Peyer's patch (tissue), 4 donors: Measurements from ENCODE around the gene CDH4. TPM values are rescaled to one million over a fixed set of nuclear protein-coding genes. Genes with fewer than 3 reads are reported as not detected.

Experiments
- DNase-seq, 3 donors: peaks; one replicate each; pipeline ENCODE4 v3.0.0-alpha.2; 2017 to 2019
- H3K27ac ChIP-seq, 4 donors: fragments of 200-600 bp; sonication (generic); one replicate each; pipeline ENCODE4 v1.5.1; 2016 to 2019
- H3K27me3 ChIP-seq, 2 donors: fragments of 200-600 bp; sonication (generic); one replicate each; pipeline ENCODE4 v1.5.1; 2019
- H3K36me3 ChIP-seq, 3 donors: fragments of 200-600 bp; sonication (generic); one replicate each; pipeline ENCODE4 v1.5.1; 2016 to 2019
- H3K4me1 ChIP-seq, 4 donors: fragments of 200-600 bp; sonication (generic); one replicate each; pipeline ENCODE4 v1.5.1; 2016 to 2019
- H3K4me3 ChIP-seq, 4 donors: fragments of 200-600 bp; sonication (generic); 1 replicate in 3 of 4; 2 replicates in 1 of 4; pipeline ENCODE4 v1.5.1; 2016 to 2019; ENCODE audit warnings: mild to moderate bottlenecking in 1 of 4
- H3K9me3 ChIP-seq, 4 donors: fragments of 200-600 bp; sonication (generic); one replicate each; pipeline ENCODE4 v1.5.1; 2016 to 2019; ENCODE audit warnings: mild to moderate bottlenecking in 1 of 4
- CTCF ChIP-seq, 6 experiments: fragments of 450-650 bp in 4 of 6; fragments of 200-600 bp in 2 of 6; sonication (generic) in 1 of 6; IDR thresholded peaks; one replicate each; pipeline ENCODE4 v1.5.1; 2017 to 2019; ENCODE audit warnings: antibody characterized with exemption in 6 of 6, mild to moderate bottlenecking in 3 of 6, moderate library complexity in 1 of 6
- POLR2A ChIP-seq, 2 donors: fragments of 450-650 bp; IDR thresholded peaks; one replicate each; pipeline ENCODE4 v1.5.1; 2017; ENCODE audit warnings: antibody characterized with exemption in 2 of 2, mild to moderate bottlenecking in 2 of 2, moderate library complexity in 2 of 2
- total RNA-seq, 4 donors: library from RNA; depleted of rRNA; stranded (reverse); fragments of >200 nt; gene quantifications; one replicate each; pipeline ENCODE4 v1.1.0, GENCODE V29; 2016

CDH4 gene
- total RNA-seq, 4 donors from 2014 or later, result 0.27 TPM; not detected in 3

GRCh38 chr20:61664556-61665320 is 412.7 kb downstream of the CDH4 start:
- H3K27me3 ChIP-seq, result no peaks in the 10 kb centered on the region
- no peak for DNase-seq
- TF ChIP-seq CTCF (IDR thresholded peaks at IDR 0.05) (no peak), POLR2A (IDR thresholded peaks at IDR 0.05) (no peak)

GRCh38 chr20:61665528-61666470 is 413.7 kb downstream of the CDH4 start:
- H3K4me1 ChIP-seq, result no peaks in the 10 kb centered on the region
- DNase-seq, result no peak
- H3K4me3 ChIP-seq, result no peak overlapping the region
- no peaks in the 10 kb centered on the region for H3K36me3 ChIP-seq
- no peak overlapping the region for H3K27ac ChIP-seq
- no peaks in the 10 kb centered on the region for H3K27me3 ChIP-seq
- no peak for TF ChIP-seq POLR2A (IDR thresholded peaks at IDR 0.05)
- no peak for TF ChIP-seq CTCF (IDR thresholded peaks at IDR 0.05)
- no peaks in the 10 kb centered on the region for H3K9me3 ChIP-seq

More at GRCh38 chr20:61664556-61665320, 412.7 kb downstream of the CDH4 start:
- Histone ChIP-seq H3K27ac (no peak overlapping the region), H3K9me3 (no peaks in the 10 kb centered on the region), H3K4me3 (no peak overlapping the region), H3K36me3 (no peaks in the 10 kb centered on the region), H3K4me1 (no peaks in the 10 kb centered on the region)

- H3K27ac ChIP-seq, result no peak overlapping the region
- H3K4me3 ChIP-seq, result no peak overlapping the region
- H3K9me3 ChIP-seq, result no peaks in the 10 kb centered on the region
- H3K4me1 ChIP-seq, result no peaks in the 10 kb centered on the region
- TF ChIP-seq CTCF (IDR thresholded peaks at IDR 0.05), result no peak
- TF ChIP-seq POLR2A (IDR thresholded peaks at IDR 0.05), result no peak
- no peak for DNase-seq
- H3K27me3 ChIP-seq, result no peaks in the 10 kb centered on the region
- no peaks in the 10 kb centered on the region for H3K36me3 ChIP-seq
Measured at GRCh38 chr20:61666471-61666832, 414.4 kb downstream of the CDH4 start.

GRCh38 chr20:61667056-61667792 is 415.2 kb downstream of the CDH4 start:
- Histone ChIP-seq H3K27me3 (no peaks in the 10 kb centered on the region), H3K9me3 (no peaks in the 10 kb centered on the region), H3K36me3 (no peaks in the 10 kb centered on the region), H3K27ac (no peak overlapping the region), H3K4me1 (no peaks in the 10 kb centered on the region), H3K4me3 (no peak overlapping the region)
- no peak for DNase-seq
- TF ChIP-seq POLR2A (IDR thresholded peaks at IDR 0.05) (no peak), CTCF (IDR thresholded peaks at IDR 0.05) (no peak)

- TF ChIP-seq CTCF (IDR thresholded peaks at IDR 0.05) (no peak), POLR2A (IDR thresholded peaks at IDR 0.05) (no peak)
Measured at GRCh38 chr20:61668065-61668650, 416.1 kb downstream of the CDH4 start.

More at GRCh38 chr20:61668065-61668650, 416.1 kb downstream of the CDH4 start:
- no peak for DNase-seq
- Histone ChIP-seq H3K9me3 (no peaks in the 10 kb centered on the region), H3K27ac (no peak overlapping the region), H3K4me3 (no peak overlapping the region), H3K4me1 (no peaks in the 10 kb centered on the region), H3K27me3 (no peaks in the 10 kb centered on the region), H3K36me3 (no peaks in the 10 kb centered on the region)
